Measurements from ENCODE around the gene RPP30.
"Not testable (repeated sequence)": the region's sequence is repeated elsewhere in the genome, so short reads cannot be mapped to it uniquely, and the experiment has no call there.

The RPP30 gene

DNA sequence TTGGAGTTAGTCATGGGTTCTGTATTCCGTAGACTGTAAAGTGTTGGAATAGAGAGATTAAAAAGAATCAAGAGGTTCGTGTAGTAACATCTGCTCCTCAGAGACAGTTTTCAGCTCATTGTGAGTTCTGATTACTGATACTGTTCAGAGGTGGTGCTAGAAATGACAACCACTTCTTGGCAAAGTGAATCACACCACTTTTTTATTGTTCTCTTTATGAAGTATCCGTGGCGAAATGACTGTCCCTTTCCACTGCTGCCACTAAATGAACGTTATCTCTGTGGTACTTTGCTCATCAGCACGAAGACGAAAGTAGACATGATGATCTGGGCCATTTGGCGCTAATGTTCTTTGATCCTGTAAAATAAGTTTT lies 860 bp downstream of the RPP30 start:
- DNase-seq = no peak

DNA sequence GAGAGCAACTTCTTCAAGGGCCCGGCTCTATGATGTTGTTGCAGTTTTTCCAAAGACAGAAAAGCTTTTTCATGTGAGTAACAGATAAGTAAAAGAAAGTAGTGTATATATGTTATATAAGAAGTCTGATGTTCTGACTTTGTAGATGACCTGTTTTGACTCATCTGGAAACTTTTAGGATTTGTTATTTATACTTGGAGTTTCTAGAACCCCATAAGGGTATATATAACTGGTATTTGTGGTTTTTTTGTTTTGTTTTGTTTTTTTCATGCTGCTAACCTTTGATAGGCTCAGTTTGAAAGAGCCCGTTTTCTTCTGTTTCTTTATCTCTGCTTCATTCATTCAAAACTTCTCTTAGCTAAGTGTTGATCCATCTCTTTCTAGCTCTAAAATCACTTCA lies 7.3 kb downstream of the RPP30 start:
- DNase-seq = no peak

DNA sequence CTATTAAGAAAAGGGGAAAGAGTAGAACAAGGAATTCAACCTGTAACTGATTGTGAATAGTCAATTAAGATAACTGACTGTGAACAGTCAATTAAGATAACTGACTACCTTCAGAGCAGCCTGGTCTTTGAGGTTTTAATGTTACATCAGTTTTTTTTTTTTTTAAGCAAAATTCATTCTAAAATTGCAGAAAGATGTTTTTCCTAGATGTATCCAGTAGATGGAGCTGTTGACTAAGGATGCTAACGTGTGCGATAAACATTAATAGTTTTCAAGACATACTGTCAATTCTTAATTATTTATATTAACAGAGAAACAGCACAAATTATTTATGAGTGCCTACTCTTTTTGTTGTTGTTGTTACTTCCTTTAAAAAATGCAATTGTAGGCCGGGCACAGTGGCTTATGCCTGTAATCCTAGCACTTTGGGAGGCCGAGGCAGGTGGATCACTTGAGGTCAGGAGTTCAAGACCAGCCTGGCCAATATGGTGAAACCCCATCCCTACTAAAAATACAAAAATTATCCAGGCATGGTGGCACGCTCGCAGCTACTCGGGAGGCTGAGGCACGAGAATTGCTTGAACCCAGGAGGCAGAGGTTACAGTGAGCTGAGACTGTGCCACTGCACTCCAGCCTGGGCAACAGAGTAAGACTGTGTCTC lies 8.4 kb downstream of the RPP30 start:
- DNase-seq = peak; percentile 11 to 53

DNA sequence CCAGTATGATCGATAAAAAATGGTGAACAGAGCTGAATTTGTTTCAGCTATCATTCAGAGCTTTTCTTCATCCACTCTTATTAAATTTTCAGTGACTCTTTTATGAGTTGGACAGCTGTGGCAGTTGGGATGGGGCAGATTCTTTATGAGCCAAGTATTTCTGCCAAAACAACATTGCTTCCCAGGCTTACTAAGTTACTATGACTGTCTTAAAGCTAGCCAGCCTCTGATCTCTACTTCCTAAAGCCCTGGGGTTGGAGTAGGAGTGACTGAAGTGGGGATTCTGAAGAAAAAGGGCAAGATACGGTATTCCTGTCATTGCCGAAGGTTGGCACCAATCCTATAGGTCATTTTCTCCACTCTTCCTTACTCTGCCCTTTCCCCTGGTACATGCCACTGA lies 12.7 kb downstream of the RPP30 start:
- no peak for DNase-seq

DNA sequence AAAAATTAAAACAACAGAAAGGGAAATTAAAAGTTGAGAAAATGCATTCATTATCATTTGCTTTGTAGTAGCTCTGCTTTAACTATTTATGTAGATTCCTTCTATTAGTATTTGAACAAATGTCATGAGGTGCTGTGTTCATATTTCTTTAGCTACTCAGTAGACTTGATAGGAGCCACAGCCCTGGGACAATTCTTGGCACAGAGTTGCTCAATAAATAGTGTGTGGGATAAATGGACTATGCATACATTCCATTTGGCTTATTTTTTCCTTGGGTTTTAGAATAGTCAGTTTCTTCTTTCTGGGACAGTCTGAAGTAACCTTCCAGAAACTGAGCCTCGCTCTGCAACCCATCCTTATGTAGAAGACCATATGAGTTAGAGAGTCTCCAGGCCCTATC lies 13.4 kb downstream of the RPP30 start:
- no peak for DNase-seq

DNA sequence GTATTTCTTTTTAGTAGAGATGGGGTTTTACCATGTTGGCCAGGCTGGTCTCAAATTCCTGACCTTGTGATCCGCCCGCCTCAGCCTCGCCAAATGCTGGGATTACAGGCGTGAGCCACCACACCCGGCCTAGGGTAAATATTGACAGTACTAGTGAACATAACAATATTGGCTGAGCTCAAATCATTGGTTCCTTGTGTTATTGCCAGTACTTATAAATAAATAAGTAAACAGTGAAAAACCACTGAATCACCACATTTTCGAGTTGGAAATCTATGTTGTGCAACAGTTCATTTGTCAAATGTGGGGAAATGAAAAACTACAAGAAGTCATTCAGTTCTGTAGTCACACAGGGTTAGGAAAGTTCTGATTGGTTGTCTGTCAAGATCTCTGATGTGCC lies 15.8 kb downstream of the RPP30 start:
- DNase-seq = no peak

DNA sequence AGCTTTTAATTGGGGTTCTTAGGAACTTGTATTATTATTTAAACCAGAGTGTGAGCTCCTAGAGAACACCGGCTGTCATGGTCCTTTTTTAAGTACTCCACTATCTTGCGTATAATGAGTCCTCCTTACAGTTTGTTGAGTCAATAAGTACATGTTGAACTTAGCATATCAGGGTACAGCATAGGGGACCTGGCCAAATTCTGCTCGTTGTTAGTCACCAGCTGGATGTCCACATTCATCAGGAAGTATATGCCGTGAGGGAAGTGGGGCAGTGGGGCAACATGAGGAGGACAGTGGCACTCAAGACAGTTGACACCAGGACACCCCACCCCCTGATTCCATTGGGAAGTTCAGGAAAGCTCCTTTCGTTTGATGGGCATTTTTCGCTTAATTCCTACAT lies 16.6 kb downstream of the RPP30 start:
- DNase-seq = no peak

DNA sequence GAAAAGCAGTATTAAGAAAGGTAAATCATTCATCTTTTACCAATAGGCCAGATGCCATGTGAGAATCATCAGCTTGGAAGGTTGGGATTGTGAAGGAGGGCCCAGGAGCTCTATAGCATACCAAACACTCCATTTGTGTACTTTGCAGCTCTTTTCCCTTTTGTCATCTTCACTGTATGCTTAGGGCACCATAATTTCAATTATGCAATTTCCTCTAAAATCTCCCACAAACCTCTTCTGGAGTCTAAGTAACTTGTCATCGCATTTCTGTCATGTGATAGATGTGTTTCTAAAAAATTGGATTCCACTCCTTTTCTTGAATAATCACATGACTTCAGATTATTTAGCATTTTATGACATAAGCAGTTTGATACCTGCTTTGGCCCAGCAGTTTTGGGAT lies 17.9 kb downstream of the RPP30 start:
- peak in 1 of 2 donors; percentile 9 for DNase-seq

DNA sequence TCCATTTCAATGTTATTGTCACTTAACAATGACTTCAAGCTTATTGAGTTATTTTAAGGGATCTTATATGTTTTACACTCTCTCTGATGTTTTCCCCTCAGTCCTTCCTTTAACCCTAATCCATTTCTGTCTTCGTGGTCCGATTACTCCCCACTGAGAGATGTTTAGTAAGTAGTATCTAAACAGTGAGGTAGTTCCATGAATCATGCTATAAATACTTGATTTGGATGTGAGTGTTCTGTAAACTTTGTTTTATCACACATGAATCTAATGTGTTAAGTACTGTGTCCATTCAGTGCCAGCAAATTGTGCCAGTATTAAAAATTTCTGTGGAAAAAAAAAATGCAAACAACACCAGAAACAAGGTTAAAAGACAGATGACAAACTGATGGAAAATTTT lies 18.6 kb downstream of the RPP30 start:
- DNase-seq = no peak

DNA sequence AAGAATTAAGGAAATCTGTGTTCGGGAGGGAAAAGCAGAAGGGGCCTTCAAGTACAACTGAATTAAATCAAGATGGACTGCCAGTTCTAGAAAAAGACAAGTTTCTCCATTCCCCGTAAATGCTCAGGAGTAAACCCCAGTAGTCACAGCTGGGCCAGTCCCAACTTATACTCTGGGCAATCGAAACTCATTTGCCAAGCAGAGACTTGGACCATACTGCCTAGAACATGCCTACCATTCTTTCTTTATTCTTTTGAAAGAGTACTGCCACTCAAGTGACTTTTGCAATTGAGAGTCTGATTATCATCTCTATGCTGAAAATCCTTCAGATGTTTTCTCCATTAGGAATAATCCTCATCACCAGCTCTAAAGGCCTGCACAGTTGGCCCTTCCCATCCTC lies 21.4 kb downstream of the RPP30 start:
- DNase-seq = no peak

DNA sequence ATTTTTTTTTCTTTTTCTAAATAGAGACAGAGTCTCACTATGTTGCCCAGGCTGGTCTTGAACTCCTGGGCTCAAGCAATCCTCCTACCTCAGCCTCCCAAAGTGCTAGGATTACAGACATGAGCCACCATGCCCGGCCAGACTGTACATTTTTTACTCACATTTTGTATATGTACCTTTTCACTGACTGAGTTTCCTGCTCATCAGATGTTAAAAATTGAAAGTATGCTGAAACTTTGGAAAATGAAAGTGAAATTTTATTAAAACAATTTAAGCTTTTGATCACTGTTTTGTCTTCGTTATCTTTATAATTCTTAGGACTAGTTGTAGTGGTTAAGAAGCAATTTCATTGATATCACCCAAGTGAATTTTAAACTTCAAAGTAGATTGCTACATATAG lies 25.1 kb downstream of the RPP30 start:
- DNase-seq = not testable (repeated sequence)

DNA sequence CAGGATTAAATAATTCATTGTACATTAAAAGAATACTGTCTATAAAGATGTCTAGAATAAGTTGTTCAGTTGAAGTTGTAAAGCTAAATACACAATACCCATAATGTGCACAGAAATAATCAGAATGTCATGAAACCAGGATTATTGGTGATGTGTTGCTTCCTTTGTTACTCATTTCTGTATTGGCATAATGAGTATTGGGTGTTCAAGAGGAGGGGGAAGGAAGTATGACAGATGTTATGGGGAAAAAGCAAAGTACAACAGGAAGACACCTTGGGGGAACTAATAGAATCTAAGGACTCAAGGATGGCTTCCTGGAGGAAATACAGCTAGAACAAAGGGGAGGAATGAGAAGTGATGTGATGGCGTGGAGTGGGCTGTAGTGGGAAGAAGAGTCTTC lies 34.2 kb downstream of the RPP30 start:
- DNase-seq = no peak

DNA sequence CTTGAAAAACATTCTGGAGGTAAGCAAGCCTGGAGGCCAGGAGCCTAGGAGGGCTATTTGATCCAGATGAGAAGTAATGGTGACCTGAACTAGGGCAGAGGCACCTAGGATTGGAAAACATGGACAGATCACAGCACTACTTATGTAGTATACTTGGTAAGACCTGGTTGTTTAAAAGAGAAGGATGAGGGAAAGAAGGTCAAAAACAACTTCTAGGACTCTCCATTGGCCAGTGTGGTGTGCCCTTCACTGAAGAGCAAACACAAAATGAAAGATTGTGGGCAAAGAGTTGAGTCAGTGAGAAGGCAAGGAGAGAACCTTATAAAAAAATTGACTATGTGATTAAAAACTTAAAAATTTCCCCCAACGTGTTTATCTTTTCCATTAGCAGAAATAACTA lies 34.8 kb downstream of the RPP30 start:
- DNase-seq = no peak

DNA sequence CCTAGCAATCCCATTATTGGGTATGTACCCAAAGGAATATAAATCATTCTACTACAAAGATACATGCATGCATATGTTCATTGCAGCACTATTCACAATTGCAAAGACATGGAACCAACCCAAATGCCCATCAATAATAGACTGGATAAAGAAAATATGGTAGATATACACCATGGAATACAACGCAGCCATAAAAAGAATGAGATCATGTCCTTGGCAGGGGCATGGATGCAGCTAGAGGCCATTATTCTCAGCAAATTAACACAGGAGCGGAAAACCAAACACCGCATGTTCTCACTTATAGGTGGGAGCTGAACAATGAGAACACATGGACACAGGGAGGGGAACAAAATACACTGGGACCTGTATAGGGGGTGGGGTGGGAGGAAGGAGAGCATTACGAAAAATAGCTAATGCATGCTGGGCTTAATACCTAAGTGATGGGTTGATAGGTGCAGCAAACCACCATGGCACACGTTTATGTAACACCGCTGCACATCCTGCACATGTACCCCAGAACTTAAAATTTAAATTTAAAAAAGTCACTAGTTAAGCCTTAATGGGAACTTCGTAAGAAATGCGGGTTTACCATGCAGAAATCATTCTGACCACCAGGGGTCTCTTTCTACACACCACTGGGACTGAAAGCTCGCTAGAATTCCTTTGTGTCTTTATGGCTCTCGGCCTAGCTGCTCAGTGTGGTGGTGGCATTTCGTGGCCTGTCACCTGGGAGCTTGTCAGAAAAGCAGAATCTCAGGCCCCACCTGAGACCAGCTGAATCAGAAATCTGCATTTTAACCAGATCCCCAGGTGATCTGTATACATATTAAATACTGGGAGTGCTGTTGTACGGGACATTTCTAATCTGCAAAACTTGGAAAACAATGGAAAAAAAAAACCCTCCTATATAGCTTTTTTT lies 39.6 kb downstream of the RPP30 start:
- peak; percentile 67 to 77 for DNase-seq

DNA sequence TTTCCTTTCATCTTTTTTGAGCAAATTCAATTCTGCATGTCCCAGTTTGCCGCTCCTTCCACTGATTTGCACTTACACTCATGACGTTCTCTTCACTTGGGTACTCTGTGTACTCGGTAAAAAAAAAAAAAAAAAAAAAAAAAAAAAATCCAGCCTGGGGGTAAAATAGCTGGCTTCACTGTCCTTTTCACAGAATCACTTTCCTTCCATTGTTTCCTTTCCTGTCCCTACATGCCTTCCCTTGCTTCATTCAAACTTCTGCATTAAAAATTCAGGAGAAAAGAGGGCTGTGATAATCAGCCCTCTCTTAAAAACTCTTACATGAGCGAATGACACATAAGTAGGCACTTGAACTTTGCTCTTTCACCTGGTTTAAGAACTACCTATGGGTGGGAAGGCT lies 40.4 kb downstream of the RPP30 start:
- DNase-seq = no peak

DNA sequence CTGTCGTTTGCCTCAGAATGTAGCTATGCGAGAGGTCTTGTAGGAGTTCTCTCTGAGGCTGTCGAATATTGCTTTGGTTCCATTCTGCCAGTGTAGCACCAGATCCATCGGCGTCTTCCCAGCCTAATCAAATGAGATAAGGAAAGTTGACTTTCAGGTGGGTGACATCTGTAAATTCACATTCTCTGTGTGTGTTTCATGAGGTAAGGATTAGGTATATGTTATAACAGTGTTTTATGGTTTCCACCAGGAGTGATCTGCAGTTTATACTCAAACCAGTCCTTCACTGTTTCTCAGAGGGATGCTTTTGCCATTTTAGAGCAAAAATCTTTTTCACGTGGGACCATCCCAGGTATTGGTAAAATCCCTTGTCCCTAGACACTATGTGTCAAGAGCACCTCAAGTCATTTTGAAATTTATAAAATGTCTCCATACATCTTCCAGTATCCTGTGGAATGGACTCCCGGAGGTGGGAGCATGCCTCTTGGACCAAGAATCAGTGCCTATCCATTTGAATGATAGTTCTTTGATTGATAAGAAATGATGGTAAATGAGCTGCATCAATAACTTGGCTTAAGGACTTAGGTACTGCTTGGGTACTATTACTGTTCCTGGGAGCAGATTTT lies 41.2 kb downstream of the RPP30 start:
- no peak for DNase-seq

DNA sequence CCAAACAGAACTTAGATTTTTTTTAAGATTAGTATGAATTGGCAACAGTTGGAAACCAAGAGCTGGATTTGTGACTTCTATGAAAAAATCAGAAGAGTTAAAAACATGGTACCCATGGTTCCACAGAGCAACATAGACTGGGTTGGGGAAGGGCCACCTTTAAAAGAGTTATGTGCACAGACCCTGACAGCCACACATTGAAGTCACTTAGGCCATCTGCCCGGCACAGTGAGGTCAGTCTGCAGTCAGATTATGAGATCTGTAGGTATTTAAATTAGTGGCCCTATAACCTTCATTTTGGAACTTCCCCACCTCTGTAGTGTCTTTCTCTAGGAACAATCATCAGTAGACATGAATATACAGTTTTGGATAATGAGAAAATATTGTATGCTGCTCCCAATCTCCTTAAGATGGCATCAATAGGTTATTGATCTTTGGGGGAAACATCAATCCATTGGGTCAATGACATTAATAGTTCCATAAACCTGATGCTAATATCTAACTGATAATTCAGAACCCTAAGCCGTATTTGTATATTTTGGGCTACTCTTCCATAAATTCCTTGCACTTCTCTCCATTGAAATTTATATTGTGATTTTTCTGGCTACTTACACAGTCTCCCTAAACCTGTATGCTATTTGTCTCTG lies 42.1 kb downstream of the RPP30 start:
- DNase-seq = no peak

DNA sequence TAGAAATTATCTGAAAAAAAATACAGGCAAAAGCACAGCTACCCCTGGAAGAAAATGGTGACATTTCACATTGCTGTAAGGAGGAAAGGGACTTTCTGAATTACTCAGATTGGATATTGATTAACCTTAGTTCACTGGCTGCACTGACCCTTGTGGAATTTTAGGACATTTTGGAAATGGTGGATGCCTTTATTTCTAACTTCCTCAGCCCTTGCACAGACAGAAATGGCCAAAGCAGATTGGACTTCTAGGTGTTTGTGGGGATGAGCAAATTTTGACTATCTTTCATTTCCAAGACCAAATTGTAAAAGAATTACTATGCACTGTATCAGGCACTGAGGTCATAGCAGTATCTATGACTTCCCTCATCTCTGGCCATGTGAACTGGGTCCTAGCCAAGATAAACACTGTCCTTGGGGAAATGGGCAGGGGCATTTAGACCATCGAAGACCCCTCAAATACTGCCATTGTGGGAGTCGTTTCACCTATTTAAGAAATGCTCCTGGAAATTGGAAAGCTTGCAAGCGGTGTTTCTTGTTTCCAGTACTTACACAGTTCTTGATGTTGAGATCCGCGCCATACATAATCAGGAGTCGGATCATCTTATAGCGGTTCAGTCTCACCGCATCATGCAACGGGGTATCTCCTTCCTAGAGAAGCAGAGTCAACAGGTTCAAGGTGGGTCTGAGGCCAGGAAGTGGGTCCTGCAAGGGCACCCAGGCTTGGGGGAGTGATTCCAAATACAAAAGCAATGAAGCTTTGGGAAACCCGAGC lies 43.4 kb downstream of the RPP30 start:
- no peak for DNase-seq

DNA sequence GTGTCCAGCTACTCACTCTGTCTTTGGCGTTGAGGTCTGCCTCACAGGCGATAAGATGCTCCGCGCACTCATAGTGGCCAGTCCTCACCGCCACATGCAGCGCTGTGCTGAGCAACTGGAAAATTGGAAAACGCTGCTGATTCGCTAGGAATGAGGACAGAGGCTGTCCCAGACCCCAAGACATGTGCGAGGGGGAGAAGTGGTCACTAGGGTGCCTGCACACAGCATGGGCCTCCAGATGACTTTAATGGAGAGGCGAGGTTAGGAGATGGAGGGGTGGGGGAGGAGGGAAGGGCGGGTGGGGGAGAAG lies 43.9 kb downstream of the RPP30 start:
- DNase-seq = no peak

DNA sequence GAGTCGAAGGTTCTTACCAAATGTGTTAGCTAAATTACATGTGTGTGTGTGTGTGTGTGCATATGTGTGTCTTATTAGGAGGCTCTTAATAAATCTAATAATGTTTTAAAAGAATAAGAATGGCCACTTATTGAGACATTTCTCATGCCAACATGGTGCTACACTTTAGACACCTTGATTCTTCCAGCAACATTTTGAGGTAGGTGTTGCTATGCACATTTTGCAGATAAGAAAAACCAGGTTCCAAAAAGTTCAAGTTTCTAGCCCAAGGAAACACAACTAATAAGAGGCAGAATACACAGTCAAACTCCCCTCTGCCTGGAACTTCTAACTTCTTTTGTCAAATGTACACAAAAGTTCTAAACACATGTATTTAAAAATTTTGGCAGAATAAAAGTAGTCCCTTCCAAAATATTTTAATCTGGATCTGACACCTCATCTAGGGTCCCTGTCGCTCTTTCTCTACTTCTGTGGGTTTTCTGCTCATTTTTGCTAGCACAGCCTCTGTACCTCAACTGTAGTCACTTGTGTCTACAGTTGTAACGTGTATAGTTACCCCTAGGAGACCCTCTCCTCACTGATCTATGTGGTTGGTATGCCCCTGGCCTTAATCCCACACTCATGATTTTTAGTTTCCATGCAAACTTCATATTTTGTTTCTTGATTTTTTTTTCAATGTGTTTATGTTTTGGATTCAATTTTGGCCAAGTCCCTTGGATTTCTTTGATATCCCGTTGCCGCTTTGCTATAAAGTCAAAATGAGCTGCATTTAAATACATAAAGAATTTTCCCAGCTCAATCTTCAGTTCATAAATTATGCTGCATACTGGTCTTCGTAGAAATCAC lies 44.8 kb downstream of the RPP30 start:
- DNase-seq = no peak

DNA sequence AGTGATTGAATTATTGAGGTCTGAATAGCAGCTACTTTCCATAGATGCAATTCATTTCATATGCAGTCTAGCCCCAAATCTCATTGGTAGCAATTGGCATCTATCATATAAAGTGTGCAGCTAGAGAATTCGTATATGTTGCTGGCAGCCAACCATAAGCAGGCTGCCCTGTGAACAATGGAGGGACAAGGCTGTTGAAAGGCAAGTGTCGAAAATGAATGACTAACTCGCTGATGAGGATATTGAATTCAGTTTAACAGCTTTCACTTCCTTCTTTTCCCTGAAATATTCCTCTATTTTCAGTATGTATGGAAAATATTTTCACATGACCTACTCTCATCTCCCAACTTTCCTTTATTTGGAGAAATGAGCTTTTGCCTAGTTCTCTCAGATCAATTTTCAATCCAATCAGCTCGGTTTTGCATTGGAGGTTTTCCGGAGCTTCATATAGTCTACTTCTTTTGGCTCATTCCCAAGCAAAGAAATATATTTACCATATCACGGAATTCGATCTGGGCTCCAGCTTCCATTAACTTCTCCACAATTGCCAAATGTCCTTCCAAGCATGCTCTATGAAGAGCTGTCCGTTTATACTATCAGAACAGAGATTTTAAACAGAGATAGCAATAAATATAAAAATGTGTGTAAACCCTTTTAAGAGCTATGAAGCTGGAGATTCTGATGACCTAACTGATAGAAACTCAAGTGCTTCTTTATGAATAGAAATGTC lies 45.6 kb downstream of the RPP30 start:
- no peak for DNase-seq

All from inflammatory macrophage (primary cell).